DOHH2 (cell line): ENCODE results near the gene CHKA.

Experiments used
- CTCF ChIP-seq: fragments of 200-600 bp; sonication (generic); IDR thresholded peaks from one replicate; pipeline ENCODE4 v1.5.1; 2014; ENCODE audit warnings: antibody characterized with exemption, mild to moderate bottlenecking, low read depth, low read length; ENCODE audit not compliant: poor library complexity, severe bottlenecking
- EZH2phosphoT487 ChIP-seq: fragments of 200-600 bp; sonication (generic); IDR thresholded peaks from 2 replicates; pipeline ENCODE4 v1.6.1; 2017; ENCODE audit warnings: borderline replicate concordance, mild to moderate bottlenecking, antibody characterized with exemption, low read length, moderate library complexity, mixed read lengths

DNA sequence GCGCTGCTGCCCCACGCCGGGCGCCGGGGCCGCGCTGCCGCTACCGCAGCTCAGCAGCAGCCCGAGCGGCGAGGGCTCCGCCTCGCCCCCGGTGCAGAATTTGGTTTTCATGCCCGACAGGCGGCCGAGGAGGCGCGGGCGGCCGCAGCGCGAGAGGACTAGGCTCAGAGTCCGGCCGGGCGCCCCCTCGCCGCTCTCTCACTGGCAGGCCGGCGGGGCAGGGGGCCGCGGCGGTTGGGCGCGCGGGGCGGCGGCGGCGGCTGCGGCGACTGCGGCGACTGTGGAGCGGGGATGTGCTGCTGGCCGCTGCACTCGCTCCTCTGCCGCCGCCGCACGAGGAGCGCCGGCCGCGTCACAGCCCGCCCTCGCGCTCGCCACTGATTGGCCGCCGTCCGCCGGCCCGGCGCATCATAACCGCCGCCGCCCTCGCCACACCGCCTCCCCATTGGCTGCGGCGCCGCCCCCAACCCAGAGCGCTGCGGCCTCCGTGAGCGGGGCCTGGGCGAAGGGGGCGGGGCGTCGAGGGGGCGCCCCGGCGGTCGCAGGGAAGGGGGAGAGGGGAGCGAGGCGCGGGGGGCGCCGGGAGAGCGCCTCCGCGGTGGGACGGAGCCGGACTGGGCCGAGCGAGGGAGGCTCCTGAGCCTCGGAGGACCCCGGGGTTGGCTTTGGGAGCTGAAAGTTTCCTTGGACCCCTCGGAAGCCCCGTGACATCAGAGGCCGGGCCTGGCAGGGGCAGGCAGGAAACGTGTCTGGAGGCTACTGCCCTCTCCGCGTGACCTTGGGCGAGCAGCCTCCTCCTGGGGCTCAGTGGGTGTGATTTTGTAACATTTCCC is at the start of gene CHKA:
- TF ChIP-seq CTCF (no peak), EZH2phosphoT487 (no peak)
